ENCODE data around the gene SCGB2A2. TPM values are rescaled to one million over a fixed set of nuclear protein-coding genes. Genes with fewer than 3 reads are reported as not detected.

The SCGB2A2 gene
- total RNA-seq, 2 donors from 2014 or later, result not detected

- no peak overlapping the region for H3K4me3 ChIP-seq
- no peak overlapping the region for H3K27ac ChIP-seq
- no peaks in the 10 kb centered on the region for H3K36me3 ChIP-seq
- H3K27me3 ChIP-seq, result no peaks in the 10 kb centered on the region
- H3K4me1 ChIP-seq, result no peaks in the 10 kb centered on the region
- H3K9me3 ChIP-seq, result no peaks in the 10 kb centered on the region
- no peak for TF ChIP-seq CTCF (IDR thresholded peaks at IDR 0.05)
- DNase-seq (ENCODE audit: low spot score), result no peak
Measured at GRCh38 chr11:62273284-62273683, 3.3 kb downstream of the SCGB2A2 start.

GRCh38 chr11:62273789-62274275 lies 3.9 kb downstream of the SCGB2A2 start:
- no peak for DNase-seq (ENCODE audit: low spot score)
- Histone ChIP-seq H3K27ac (no peak overlapping the region), H3K4me1 (no peaks in the 10 kb centered on the region), H3K36me3 (no peaks in the 10 kb centered on the region), H3K27me3 (no peaks in the 10 kb centered on the region), H3K4me3 (no peak overlapping the region), H3K9me3 (no peaks in the 10 kb centered on the region)
- no peak for TF ChIP-seq CTCF (IDR thresholded peaks at IDR 0.05)

GRCh38 chr11:62280452-62280851 lies 10.5 kb downstream of the SCGB2A2 start:
- DNase-seq (ENCODE audit: low spot score), result no peak
- Histone ChIP-seq H3K4me1 (no peaks in the 10 kb centered on the region), H3K27ac (no peak overlapping the region), H3K36me3 (no peaks in the 10 kb centered on the region), H3K9me3 (no peaks in the 10 kb centered on the region), H3K27me3 (no peaks in the 10 kb centered on the region), H3K4me3 (no peak overlapping the region)
- no peak for TF ChIP-seq CTCF (IDR thresholded peaks at IDR 0.05)

- no peak for DNase-seq (ENCODE audit: low spot score)
- Histone ChIP-seq H3K36me3 (no peaks in the 10 kb centered on the region), H3K27ac (no peak overlapping the region), H3K27me3 (no peaks in the 10 kb centered on the region), H3K4me1 (no peaks in the 10 kb centered on the region), H3K9me3 (no peaks in the 10 kb centered on the region), H3K4me3 (no peak overlapping the region)
- TF ChIP-seq CTCF (IDR thresholded peaks at IDR 0.05), result no peak
Measured at GRCh38 chr11:62295504-62295903, 25.5 kb downstream of the SCGB2A2 start.

- DNase-seq (ENCODE audit: low spot score), result no peak
- Histone ChIP-seq H3K27ac (no peak within 1 kb of the TSS), H3K4me3 (no peak within 1 kb of the TSS), H3K9me3 (no peaks in the 10 kb centered on the region), H3K36me3 (no peaks in the 10 kb centered on the region), H3K27me3 (no peaks in the 10 kb centered on the region), H3K4me1 (no peaks in the 10 kb centered on the region)
- no peak for TF ChIP-seq CTCF (IDR thresholded peaks at IDR 0.05)
Measured at GRCh38 chr11:62298975-62299374, 29.0 kb downstream of the SCGB2A2 start, which contains the start of gene SCGB1D4. Gene SCGB1D4 (minus strand): TSS chr11:62299075. CDS start chr11:62299010, 65 bp downstream.

- no peak overlapping the region for H3K27ac ChIP-seq
- H3K4me1 ChIP-seq, result no peaks in the 10 kb centered on the region
- H3K27me3 ChIP-seq, result no peaks in the 10 kb centered on the region
- TF ChIP-seq CTCF (IDR thresholded peaks at IDR 0.05), result no peak
- no peaks in the 10 kb centered on the region for H3K36me3 ChIP-seq
- no peak for DNase-seq (ENCODE audit: low spot score)
- peaks cover 0 to 9% of the 10 kb centered on the region in 2 donors for H3K9me3 ChIP-seq
- H3K4me3 ChIP-seq, result no peak overlapping the region
Measured at GRCh38 chr11:62306227-62306626, 36.3 kb downstream of the SCGB2A2 start.
